HG03175 (cell line): ENCODE data around the gene FANCD2OS.
"Not testable (repeated sequence)": the region's sequence is repeated elsewhere in the genome, so short reads cannot be mapped to it uniquely, and the experiment has no call there.

Experiments
- ATAC-seq: cut with Tn5 transposase; IDR thresholded peaks from one replicate; pipeline ENCODE4 v1.9.1; 2021; ENCODE audit warnings: mild to moderate bottlenecking, moderate library complexity; ENCODE audit not compliant: unreplicated experiment

Gene FANCD2OS

DNA sequence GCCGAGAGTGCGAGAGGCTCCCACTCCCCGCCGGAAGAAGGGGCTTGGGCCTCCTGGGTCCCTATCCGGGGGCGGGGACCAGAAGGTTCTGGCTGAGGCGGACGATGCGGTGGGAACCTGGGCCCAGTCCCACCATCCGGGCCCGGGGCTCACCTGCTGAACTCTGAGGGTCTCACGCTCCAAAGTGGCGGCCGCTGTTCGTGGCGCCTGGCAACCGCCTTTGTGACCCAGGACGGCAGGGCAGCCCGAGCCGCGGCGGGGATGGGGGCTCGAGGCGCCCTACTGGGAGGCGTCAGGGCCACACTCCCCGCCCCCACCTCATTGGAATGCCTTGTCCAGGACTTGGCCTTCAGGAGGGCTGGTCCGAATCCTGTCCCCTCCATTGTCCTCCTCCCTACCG, at the start of gene FANCD2OS:
Gene FANCD2OS, minus strand, starts transcription at position 165 of the 400 bp plus-strand sequence. CDS start 3,481 bp downstream, outside the sequence.
- ATAC-seq: no peak

DNA sequence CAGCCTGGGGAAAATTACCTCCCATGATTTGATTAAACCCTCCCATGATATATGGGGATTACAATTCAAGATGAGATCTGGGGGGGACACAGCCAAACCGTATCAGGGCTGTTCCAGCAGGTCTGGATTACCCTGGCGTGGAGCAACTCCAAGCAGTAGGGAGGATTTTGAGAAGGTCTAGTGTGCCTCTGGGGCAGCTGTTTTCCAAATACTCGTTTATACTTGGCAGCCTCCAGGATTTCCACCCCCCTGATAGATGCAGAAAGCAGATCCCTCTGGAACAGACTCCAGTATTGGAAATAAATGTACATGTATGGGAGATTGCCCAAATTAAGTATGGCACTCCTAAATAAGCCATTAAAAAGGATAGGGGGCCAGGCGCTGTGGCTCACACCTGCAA, 49.0 kb upstream of the FANCD2OS start:
- ATAC-seq: no peak

- no peak for ATAC-seq
These were observed 47.6 kb upstream of the FANCD2OS start for GRCh38 chr3:10155658-10156057.

DNA sequence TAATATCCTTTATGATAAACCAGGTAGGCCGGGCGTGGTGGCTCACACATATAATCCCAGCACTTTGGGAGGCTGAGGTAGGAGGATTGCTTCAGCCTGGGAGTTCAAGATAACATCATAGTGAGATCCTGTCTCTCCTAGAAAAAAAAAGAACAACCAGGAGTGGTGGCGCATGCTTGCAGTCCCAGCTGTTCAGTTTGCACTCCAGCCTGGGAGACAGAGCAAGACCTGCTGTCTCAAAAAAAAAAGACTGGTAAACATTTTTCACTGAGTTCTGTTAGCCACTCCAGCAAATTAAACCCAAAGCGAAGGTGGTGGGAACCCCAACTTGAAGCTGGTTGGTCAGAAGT, 47.0 kb upstream of the FANCD2OS start:
- ATAC-seq: no peak

DNA sequence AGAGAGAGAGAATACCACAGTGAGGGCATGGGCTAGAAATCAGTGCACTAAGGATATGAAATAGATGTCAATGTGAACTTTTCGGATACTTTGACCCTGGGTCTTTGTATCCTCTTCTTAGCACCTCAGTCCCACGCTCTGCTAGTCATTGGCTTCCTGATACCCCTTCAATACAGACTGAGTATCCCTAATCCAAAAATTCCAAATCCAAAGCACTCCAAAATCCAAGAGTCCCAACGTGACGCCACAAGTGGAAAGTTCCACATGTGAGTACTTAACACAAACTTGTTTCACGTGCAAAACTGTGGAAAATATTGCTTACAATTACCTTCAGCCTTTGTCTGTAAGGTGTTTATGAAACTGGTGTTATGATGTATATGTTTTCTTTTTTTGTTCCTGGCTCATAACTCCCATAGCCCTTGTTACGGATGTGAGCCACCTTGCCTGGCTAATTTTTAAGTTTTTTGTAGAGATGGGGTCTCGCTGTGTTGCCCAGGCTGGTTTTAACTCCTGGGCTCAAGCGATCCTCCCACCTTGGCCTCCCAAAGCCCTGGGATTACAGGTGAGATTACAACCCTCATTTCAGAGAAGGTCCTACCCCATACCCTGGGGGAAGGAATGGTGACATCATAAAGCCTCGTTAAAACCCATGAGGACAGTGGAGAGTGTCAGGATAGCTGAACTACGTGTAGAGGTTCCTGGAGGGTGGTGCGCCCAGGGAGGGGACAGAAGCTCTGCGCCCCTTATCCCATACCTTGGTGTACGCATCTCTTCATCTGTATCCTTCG, 46.5 kb upstream of the FANCD2OS start:
- no peak for ATAC-seq

GRCh38 chr3:10150987-10151386, 42.9 kb upstream of the FANCD2OS start:
- no peak for ATAC-seq

GRCh38 chr3:10149226-10149625, 41.2 kb upstream of the FANCD2OS start:
- no peak for ATAC-seq

DNA sequence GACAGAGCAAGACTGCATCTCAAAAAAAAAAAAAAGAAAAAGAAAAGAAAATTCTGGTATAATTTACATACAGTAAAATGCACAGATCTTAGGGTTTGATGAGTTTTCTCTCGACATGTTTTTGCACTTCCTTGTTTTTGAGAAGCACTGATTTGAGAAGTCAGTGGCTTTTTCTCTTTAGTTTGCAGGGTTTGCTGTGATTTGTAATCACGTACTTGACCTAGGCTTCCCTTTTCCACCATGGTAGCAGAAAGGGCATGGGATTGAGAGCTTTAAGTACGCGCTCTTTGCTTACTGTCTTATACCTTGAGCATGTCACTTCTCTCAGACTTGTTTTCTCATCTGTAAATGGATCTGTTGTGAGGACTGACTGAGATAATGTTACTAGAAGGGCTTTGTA, 37.6 kb upstream of the FANCD2OS start:
- ATAC-seq: no peak

- no peak for ATAC-seq
These were observed 34.9 kb upstream of the FANCD2OS start for GRCh38 chr3:10142707-10143560.

DNA sequence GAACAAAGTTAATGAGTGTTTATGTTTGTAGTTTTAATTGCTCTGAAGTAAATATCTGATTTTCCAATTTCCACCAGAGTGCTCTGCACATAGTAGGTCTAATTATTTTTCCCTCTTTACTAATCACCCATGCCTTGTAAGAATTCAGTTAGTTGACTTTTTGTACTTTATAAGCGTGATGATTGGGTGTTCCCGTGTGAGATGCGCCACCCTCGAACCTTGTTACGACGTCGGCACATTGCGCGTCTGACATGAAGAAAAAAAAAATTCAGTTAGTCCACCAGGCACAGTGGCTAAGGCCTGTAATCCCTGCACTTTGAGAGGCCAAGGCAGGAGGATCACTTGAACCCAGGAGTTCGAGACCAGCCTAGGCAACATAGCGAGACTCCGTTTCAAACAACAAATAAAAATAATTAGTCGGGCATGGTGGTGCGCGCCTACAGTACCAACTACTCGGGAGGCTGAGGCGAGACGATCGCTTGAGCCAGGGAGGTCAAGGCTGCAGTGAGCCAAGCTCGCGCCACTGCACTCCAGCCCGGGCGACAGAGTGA, 33.0 kb upstream of the FANCD2OS start:
- no peak for ATAC-seq

GRCh38 chr3:10137178-10137577, 29.1 kb upstream of the FANCD2OS start:
- ATAC-seq: no peak

GRCh38 chr3:10136426-10137005, 28.5 kb upstream of the FANCD2OS start:
- ATAC-seq: no peak

- ATAC-seq: not testable (repeated sequence)
These were observed 27.8 kb upstream of the FANCD2OS start for GRCh38 chr3:10135872-10136271.

DNA sequence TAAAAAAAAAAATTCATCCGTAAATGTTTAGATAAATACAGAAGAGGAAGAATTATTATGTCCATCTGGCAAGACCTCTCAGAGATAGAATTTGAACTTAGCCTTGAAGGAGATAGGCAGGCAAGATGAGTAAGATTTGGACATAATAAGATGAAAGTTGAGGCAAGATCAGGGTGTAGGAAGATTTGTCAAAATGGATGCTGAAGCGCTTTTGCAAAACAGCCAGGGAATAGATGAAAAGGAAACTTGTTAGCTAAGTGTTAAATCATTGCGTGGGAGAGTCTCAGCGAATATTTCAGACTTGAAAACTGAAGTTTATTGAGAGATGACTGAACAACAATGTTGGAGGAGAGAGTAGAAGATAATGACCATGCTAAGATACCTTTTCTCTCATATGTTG, 14.7 kb upstream of the FANCD2OS start:
- no peak for ATAC-seq

DNA sequence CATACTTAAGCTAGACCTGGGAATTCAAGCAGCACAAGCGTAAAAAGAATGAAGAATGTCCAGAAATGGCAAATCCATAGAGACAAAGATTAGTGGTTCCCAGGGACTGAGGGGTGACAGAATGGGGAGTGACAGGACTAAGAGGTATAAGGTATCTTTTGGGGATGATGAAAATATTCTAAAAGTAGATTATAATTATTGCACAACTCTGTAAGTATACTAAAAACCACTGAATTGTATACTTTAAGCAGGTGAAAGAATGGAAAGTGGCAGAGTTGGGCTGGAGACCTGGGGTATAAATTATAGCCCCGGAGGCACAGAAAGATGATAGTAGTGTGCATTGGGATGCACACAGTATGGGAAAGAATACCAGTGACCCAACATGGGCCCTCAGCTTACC, 13.0 kb upstream of the FANCD2OS start:
- no peak for ATAC-seq

DNA sequence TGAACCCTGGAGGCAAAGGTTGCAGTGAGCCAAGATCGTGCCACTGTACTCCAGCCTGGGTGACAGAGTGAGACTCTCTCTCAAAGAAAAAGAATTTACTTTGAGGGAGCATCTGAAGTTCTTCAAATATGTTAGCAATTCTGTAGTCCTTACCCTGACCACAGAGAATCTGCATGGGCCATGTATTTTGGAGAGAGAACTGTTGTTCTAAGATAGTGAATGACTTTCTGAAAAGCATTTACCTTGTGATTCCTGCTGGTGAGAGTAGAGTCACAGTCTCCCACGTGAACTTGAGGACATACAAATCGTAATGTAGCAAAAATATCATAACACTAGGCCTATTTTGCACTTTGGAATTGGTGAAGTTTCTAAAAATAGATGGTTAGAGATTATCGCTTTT, 11.3 kb upstream of the FANCD2OS start:
- no peak for ATAC-seq

DNA sequence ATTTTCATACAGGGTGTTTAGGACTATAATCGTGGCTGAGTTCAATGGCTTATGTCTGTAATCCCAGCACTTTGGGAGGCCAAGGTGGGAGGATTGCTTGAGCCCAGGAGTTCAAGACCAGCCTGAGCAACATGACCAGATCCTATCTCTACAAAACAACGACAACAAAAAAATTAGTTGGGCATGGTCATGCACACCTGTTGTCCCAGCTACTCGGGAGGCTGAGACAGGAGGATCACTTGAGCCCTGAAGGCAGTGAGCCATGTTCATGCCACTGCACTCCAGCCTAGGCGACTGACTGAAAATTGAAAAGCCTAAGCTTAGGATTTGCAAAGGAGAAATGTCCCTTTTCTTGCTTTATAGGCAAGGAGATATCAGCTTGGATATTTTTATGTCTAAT, 8.9 kb upstream of the FANCD2OS start:
- ATAC-seq: no peak

DNA sequence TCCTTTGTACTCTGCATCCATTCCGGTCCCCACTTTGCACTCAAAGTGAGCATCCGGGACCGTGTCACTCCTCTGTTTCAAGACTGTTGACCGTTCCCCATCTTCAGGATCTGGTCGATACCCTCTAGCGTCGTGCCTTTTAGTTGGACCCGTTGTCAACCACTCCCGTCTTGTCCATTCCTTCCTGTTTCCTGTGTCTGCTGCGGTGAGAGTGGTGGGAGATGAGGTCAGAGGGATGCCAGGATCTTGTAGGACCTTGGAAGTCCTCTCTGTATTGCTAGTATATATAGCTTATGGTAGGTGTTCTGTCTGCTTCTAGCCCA, 8.0 kb upstream of the FANCD2OS start:
- peak; percentile 24 for ATAC-seq

- ATAC-seq: peak; percentile 98
These were observed 7.5 kb upstream of the FANCD2OS start, which contains the start of gene BRK1 for GRCh38 chr3:10115326-10116137. BRK1 (plus strand) TSS chr3:10115675; CDS start chr3:10115702, 27 bp downstream.

GRCh38 chr3:10106919-10107318, 1.1 kb downstream of the FANCD2OS start:
- ATAC-seq: no peak

DNA sequence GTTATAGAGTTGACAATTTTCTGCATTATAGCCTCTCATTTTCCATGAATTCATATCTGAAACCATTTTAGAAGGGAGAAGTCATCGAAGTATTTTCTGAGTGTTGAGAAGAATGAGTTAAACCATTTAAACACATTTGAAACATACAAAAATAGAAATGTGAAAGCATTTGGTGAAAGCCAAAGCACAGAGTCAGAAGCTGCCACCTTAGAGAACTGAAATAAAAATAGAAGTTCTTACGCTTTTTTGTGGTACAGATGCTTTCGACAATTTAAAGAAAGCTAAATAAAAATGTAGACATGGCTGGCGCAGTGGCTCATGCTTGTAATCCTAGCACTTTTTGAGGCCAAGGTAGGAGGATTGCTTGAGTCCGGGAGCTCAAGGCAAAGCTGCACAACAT, 9.0 kb downstream of the FANCD2OS start:
- no peak for ATAC-seq
